ENCODE measurements around the gene HEATR1.

The HEATR1 gene

GRCh38 chr1:236540813-236541465, 63.4 kb downstream of the HEATR1 start:
- DNase-seq: no peak

GRCh38 chr1:236536540-236536939, 67.8 kb downstream of the HEATR1 start:
- no peak for DNase-seq

GRCh38 chr1:236535662-236536161, 68.6 kb downstream of the HEATR1 start:
- no peak for DNase-seq

GRCh38 chr1:236535190-236535589, 69.1 kb downstream of the HEATR1 start:
- no peak for DNase-seq

DNA sequence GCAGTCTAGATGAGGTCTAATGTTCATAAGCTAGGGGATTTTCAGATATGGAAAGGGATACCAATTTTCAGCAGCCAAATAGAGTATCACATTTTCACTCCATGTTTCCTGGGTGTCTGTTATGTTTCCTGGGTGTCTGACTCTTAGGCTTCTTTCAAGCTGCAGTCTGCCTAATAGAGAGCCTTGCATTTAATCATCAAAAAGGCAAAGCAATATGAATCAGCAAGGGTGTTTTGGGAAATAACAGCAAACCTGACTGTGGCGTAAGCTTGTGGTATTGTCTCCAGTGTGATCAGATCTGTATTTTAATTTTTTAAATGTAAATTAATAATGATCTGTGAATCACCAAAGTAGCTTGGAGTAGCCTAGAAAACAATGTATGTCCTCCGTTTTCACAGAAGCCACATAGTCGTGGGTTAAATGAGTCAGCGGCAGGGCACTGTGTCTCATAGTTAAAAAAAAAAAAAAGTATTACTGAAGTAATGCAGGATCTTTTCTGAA, 70.1 kb downstream of the HEATR1 start:
- DNase-seq: no peak

GRCh38 chr1:236532850-236533249, 71.5 kb downstream of the HEATR1 start:
- DNase-seq: no peak

DNA sequence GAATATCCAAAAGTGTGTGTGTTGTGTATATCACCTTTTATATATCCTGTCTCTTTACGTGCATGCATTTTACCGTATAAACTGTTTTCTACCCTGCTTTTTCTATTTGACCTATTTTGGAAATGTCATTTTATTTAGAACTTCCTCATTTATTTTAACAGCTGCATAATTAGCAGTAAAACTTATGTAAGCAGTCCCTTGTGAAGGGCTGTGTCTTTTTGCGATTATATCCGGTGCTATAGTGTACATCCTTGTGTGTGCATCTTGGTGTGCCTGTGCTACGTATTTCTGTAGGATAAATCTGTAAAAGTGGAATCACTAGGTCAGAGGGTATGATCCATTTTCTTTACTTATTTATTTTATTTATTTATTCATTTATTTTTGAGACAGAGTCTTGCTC, 73.4 kb downstream of the HEATR1 start:
- no peak for DNase-seq

GRCh38 chr1:236530286-236530685, 74.0 kb downstream of the HEATR1 start:
- no peak for DNase-seq

DNA sequence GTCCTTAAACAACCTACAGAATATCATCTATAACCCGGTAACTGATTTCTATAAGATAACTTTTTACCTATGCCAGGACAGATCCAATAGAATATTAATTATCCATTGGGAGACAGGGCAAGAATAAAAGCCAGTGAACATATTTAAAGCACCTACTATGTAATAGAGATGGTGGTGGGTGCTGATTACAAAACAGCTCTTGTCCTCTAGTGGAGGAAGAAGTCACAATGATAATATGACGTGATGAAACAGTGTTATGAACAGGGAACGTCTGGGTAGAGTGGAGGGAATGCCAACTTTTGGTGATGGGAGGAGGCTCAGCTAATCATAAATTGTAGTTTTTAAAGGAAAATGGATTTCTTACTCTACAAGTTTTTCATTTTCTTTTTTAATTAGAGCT, 78.2 kb downstream of the HEATR1 start:
- no peak for DNase-seq

DNA sequence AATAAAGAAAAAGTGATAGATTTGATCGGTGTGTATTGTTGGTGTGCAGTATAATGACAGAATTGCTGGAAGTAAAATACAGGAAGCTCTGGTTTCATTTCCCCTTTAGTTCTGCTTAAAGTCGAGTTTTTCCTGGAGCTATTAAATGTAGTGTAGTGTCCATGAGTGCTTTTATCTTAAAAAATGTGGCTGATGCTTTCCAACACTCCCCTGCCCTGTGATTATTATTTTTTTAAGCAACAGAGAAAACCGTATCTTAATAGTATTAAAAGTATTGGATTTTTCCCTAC, 79.5 kb downstream of the HEATR1 start:
- DNase-seq: no peak

- DNase-seq: peak; percentile 80
Measured at GRCh38 chr1:236524142-236524894, 80.0 kb downstream of the HEATR1 start.

DNA sequence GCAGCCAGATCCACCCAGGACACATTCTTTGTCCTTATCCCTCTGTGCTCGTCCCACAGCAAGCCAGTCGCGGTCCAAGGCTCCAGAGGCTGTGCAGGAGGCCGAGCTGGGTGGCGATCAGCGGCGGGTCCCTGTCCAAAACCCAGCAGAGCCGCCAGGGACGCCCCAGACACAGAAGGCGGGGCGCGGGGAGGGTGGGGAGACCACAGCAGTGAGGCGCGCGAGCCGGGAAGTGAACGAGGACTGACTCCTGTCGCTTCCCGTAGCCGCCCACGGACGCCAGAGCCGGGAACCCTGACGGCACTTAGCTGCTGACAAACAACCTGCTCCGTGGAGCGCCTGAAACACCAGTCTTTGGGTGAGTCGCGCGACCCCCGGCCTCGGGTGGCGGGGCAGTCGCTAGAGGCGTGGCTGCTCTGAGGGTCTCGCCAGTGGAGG, 80.6 kb downstream of the HEATR1 start, which contains the start of gene LGALS8:
LGALS8 (plus strand) TSS at position 279 of the 438 bp plus-strand sequence. CDS start 2,089 bp downstream, outside the sequence.
- DNase-seq: peak; percentile 94

- peak; percentile 64 for DNase-seq
Measured at GRCh38 chr1:236522937-236523703, 81.2 kb downstream of the HEATR1 start.

- DNase-seq: no peak
Measured at GRCh38 chr1:236520445-236521005, 83.8 kb downstream of the HEATR1 start.

DNA sequence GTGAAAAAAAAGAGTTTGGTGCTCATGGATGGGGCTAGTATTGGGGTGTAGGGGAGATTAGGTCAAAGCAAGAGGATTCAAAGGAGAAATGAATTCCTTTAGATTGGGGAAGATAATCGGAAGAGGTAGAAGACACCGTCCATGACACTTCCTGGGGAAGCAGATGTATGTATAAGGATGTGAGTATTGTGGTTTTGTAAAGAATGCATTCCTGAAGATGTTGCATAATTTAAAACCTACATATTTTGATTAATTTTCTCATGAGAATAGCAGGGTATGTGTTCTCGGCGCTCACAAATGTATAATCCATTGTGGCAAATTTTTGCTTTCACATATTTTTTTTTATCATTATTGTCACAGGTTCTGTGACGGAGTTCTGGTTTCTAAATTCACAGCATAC, 86.0 kb downstream of the HEATR1 start:
- DNase-seq: no peak

- DNase-seq: no peak
Measured at GRCh38 chr1:236516929-236517704, 87.2 kb downstream of the HEATR1 start.

GRCh38 chr1:236515443-236515958, 88.8 kb downstream of the HEATR1 start:
- DNase-seq: no peak

GRCh38 chr1:236514703-236515442, 89.4 kb downstream of the HEATR1 start:
- no peak for DNase-seq

GRCh38 chr1:236511735-236512418, 92.4 kb downstream of the HEATR1 start:
- DNase-seq: no peak

DNA sequence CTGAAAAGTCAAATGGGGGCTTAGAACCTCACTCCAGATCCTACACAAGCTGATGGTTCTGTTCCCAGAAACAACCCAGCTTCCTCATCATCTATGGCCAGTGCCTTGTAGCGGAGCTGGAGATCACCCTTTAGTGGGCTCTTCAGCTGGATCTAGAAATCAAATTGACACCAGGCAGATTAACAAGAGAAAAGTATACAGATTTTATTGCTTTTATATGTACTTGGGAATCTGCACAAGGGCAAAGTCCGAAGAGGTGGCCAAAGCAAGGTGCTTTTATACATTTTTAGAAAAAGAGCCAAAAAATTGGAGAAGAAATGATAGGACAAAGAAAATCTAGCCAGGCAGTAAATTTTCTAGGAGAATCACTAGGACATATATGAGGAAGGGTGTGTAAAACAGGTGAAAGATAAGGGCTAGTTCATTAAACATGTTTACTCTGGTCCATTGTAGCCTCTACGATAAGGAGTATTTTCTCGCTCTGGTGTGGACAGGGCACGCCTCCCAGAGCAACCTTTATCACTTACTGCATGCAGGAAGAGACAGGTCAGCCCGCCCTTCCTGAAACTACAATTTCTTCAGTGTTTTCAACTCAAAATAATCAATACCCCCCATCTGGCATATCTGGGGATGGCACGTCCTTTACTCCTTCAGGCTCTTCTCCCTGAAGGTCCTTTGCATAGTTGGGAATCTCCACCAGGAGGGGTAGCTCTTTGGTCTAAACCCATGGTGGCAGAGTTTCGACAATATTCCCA, 94.5 kb downstream of the HEATR1 start:
- no peak for DNase-seq
